ENCODE results near the gene ADAMTS18. TPM values are rescaled to one million over a fixed set of nuclear protein-coding genes. Genes with fewer than 3 reads are reported as not detected.
"Not testable (repeated sequence)": the region's sequence is repeated elsewhere in the genome, so short reads cannot be mapped to it uniquely, and the experiment has no call there.

Gene ADAMTS18
- total and polyA plus RNA-seq, 8 donors = 0.03 to 0.52 (median 0.14) TPM; not detected in 1

DNA sequence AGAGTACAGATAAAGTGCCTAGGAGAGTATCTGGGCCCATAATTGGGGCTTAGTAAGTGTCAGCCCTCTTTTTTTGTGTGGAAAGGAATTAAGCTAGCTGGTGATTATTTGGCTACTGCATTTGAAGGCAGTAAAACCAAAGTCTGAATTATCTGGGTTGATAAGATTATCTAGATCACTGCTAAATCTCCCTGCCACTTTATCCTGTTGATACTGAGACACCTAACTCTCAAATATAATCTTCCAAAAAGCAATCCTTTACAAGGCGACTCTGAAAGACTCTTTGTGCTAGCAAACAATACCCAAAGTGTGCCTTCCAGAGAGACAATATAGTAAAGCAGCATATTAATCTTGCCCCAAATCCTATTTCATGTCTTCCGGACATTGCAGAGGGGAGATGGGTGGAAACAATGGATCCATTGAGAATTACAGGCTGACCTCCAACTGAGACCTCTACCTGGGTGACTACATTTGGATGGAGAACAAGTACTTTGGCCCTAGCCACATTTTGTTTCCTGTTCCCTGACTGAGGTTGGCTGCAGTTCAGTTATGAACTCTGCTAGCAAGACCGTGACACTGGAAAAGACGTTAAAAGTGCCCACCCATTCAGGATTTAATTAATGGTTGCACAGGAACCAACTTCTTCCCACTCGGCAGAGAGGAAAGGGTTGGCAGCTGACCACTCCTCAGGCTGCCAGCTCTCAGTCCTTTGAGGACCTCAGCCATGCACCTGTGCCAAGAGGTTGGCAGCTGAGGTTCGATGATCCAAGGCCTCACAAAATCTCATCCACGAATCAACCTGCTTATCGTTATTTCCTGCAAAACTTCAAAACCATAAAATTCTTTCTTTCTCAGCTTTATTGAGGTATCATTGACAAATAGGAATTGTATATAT is 163.1 kb downstream of the ADAMTS18 start:
- peak overlapping the region in 2 of 4 donors; percentile 13 to 19 for H3K27ac ChIP-seq
- ATAC-seq (peak; percentile 40 to 91 (median 70)), FAIRE-seq (no peak), DNase-seq (peak in 2 of 6 donors; percentile 18 to 26)
- WGBS, 2 donors = 32 to 38% methylated on average over 8 of the region's 8 CpGs
- no peak overlapping the region for H3K4me3 ChIP-seq
- no peaks in the 10 kb centered on the region for H3K9me3 ChIP-seq
- intact Hi-C loops (cut with DNase I) = no loop called here
- peaks cover 0 to 5% (median 0%) of the 10 kb centered on the region in 4 donors for H3K27me3 ChIP-seq
- TF ChIP-seq, protein P1, sequence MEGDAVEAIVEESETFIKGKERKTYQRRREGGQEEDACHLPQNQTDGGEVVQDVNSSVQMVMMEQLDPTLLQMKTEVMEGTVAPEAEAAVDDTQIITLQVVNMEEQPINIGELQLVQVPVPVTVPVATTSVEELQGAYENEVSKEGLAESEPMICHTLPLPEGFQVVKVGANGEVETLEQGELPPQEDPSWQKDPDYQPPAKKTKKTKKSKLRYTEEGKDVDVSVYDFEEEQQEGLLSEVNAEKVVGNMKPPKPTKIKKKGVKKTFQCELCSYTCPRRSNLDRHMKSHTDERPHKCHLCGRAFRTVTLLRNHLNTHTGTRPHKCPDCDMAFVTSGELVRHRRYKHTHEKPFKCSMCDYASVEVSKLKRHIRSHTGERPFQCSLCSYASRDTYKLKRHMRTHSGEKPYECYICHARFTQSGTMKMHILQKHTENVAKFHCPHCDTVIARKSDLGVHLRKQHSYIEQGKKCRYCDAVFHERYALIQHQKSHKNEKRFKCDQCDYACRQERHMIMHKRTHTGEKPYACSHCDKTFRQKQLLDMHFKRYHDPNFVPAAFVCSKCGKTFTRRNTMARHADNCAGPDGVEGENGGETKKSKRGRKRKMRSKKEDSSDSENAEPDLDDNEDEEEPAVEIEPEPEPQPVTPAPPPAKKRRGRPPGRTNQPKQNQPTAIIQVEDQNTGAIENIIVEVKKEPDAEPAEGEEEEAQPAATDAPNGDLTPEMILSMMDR (IDR thresholded peaks at IDR 0.05) = no peak
- no peaks in the 10 kb centered on the region for H3K4me1 ChIP-seq
- no peaks in the 10 kb centered on the region for H3K36me3 ChIP-seq

GRCh38 chr16:77266185-77266584 is 168.6 kb downstream of the ADAMTS18 start:
- H3K27ac ChIP-seq; ATAC-seq; H3K36me3 ChIP-seq; H3K27me3 ChIP-seq; H3K4me1 ChIP-seq; DNase-seq; H3K4me3 ChIP-seq; FAIRE-seq; H3K9me3 ChIP-seq; intact Hi-C loops (cut with DNase I): not testable (repeated sequence)
- 59 to 65% methylated on average over 1 of the region's 1 CpG for WGBS, 2 donors

DNA sequence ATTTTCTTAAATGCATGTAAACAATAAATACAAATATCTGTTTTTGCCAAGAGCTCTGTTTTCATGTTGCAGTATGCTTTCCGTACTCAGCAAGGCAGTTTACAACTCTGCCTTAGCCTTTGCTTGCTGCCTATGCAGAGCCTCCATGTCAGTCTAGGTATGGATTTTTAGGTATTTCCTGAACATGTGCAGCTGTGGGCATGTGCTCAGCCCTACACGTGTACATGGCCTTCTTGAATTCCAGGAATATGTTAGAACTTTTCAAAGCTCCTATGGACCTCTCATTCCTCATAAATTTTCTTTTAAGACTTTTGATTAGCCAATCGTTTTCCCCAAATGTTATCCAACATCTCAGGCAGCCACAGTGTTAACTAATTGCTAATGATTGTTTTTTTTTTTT is 171.9 kb downstream of the ADAMTS18 start:
- Histone ChIP-seq H3K9me3 (no peaks in the 10 kb centered on the region), H3K36me3 (no peaks in the 10 kb centered on the region), H3K4me1 (no peaks in the 10 kb centered on the region), H3K27ac (no peak overlapping the region), H3K27me3 (peaks cover 0 to 4% (median 0%) of the 10 kb centered on the region in 4 donors), H3K4me3 (no peak overlapping the region)
- no peak for FAIRE-seq
- intact Hi-C loops (cut with DNase I) = no loop called here
- no peak for ATAC-seq
- TF ChIP-seq, protein P1 (IDR thresholded peaks at IDR 0.05) = no peak
- 42 to 61% methylated on average over 3 of the region's 3 CpGs for WGBS, 2 donors
- no peak for DNase-seq

- H3K4me1 ChIP-seq = no peaks in the 10 kb centered on the region
- intact Hi-C loops (cut with DNase I) = no loop called here
- DNase-seq (no peak), FAIRE-seq (no peak), ATAC-seq (no peak)
- TF ChIP-seq, protein P1 (IDR thresholded peaks at IDR 0.05) = no peak
- peaks cover 0 to 2% (median 0%) of the 10 kb centered on the region in 4 donors for H3K27me3 ChIP-seq
- no peak overlapping the region for H3K4me3 ChIP-seq
- 72 to 92% methylated on average over 4 of the region's 4 CpGs for WGBS, 2 donors
- no peak overlapping the region for H3K27ac ChIP-seq
- H3K36me3 ChIP-seq = no peaks in the 10 kb centered on the region
- no peaks in the 10 kb centered on the region for H3K9me3 ChIP-seq
Observed at GRCh38 chr16:77250400-77250799, 184.4 kb downstream of the ADAMTS18 start.

- WGBS, 2 donors = 87 to 96% methylated on average over 2 of the region's 2 CpGs
- FAIRE-seq = no peak
- DNase-seq = no peak
- no peaks in the 10 kb centered on the region for H3K36me3 ChIP-seq
- intact Hi-C loops (cut with DNase I) = no loop called here
- H3K9me3 ChIP-seq = no peaks in the 10 kb centered on the region
- H3K4me3 ChIP-seq = no peak overlapping the region
- H3K27me3 ChIP-seq = no peaks in the 10 kb centered on the region
- H3K27ac ChIP-seq = no peak overlapping the region
- no peaks in the 10 kb centered on the region for H3K4me1 ChIP-seq
- ATAC-seq = peak in 1 of 4 donors; percentile 32
- TF ChIP-seq, protein P1 (IDR thresholded peaks at IDR 0.05) = no peak
Observed at GRCh38 chr16:77246150-77246549, 188.7 kb downstream of the ADAMTS18 start.

GRCh38 chr16:77242471-77242870 is 192.4 kb downstream of the ADAMTS18 start:
- DNase-seq; intact Hi-C loops (cut with DNase I); H3K36me3 ChIP-seq; H3K27ac ChIP-seq; H3K9me3 ChIP-seq; ATAC-seq; FAIRE-seq; H3K4me1 ChIP-seq; H3K4me3 ChIP-seq; H3K27me3 ChIP-seq: not testable (repeated sequence)
- 77 to 88% methylated on average over 5 of the region's 5 CpGs for WGBS, 2 donors
